COLO668 (cell line): ENCODE results near the gene SH3PXD2B.
"Not testable (repeated sequence)": the region's sequence is repeated elsewhere in the genome, so short reads cannot be mapped to it uniquely, and the experiment has no call there.

Source experiments
- DNase-seq: peaks from one replicate; lab custom pipeline; 2025; ENCODE audit not compliant: unreplicated experiment; lab: John Stamatoyannopoulos, UW

SH3PXD2B gene

DNA sequence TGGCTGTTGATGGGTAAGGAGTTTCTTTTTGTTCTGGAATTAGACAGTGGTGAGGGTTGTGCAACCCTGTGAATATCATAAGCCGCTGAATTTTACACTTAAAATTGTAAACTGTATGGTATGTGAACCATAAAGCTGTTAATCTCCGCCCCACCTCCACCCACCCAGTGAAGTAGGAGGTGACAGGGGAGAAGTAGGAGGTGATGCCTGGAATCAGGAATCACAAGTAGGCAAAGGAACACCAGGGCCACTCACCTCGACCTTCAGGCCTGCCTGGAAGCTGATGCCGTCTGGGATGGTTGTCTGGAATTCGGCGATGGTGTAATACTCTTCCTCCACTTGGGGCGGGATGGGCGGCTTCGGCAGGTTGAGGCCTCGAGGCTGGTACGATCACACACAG lies 108.4 kb downstream of the SH3PXD2B start:
- DNase-seq, result no peak

DNA sequence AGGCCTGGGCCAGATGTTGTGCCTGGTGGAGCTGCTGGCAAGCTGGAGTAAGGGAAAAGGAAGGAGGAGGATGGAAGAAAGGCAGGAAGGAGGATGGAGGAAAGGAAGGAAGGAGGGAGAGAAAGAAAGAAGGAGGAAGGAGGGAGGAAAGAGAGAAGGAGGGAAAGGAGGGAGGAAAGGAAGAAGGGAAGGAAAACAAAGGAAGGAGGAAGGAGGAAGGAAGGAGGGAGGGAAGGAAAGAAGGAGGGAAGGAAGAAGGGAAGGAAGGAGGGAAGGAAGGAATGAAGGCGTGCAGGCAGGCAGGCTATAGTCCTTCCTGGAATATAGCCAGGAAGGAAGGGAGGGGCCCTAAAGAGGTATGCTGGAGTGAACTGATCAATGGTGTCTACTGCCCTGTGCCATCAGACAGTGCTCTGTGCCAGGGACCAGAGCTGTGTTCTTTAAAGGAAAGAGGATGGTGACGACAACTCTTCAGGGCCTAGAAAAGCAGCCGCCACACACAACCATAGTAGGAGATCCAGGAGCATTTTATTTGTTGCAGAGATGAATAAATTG lies 109.4 kb downstream of the SH3PXD2B start:
- DNase-seq, result no peak

DNA sequence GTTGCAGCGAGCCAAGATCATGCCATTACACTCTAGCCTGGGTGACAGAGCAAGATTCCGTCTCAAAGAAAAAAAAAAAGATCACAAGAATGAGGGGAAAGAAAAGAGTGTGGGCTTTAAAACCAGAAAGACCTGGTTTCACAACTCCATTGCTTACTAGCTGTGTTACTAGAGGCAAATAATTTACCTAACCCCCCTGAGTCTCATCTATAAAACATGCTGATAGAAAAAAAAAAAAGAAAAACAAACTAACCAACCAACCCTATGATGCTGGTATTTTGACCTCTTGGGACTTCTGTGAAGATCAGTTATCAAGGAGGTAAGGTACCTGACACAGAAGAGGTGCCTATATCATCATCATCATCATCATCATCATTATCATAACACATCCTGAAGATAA lies 110.6 kb downstream of the SH3PXD2B start:
- no peak for DNase-seq

DNA sequence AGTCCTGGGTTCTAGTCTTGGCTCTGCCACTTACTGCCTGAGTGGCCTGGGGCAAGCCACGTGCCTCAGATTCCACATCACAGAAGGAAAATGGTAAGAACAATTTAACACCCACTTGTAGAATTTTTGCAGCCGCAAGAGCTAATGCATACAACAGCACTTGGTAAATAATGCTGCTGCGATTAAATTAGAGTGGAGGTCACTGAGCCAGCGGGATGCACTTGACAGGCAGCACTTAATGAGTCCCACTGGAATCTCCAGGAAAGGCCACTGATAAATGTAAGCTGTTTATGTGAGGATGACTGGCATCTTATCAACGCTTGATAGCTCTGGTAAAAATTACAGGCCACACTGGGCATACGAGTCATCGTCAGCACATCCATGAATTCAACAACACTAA lies 111.4 kb downstream of the SH3PXD2B start:
- no peak for DNase-seq

DNA sequence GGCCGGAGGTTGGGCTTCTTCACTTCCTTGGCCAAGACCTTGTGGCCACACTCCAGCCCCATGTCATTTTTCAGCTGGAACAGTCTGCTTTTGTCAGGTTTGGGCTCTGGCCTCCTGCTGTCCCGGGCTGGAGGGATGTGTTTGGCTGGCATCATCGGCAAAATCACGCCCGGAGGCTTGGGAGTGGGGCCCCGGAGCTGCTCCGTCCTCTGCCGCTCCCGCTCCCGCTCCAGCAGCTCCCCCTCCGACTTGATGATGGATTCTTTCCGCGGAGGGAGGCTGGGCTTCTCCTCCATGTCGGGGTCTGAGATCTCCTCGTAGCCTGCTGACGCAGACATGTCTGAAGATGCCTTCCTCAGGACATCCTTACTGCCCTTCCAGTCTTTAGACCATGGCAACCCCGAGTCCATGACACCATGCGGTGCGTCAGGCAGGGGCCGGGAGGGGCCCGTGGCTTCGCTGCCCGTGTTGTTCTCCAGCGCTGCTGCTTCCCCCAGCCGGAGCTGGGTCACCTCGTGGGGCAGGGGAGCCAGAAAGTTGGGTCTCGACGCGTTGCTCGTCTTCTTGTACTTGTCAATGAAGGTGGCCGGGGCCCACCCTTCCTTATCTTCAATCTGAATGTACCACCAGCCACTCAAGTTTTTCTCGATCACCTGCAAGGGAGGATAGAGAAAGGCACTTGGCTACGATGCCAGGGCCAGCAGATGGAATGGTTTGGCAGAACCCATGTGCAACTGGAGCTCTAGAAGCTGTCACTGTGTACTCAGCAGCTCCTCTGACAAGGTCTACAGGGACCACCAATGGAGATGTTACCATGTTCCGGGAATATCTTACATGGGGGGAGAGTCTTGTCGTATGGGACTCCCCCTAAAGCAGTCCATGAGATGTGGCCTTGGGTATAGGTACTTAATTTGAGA lies 114.8 kb downstream of the SH3PXD2B start:
- no peak for DNase-seq

DNA sequence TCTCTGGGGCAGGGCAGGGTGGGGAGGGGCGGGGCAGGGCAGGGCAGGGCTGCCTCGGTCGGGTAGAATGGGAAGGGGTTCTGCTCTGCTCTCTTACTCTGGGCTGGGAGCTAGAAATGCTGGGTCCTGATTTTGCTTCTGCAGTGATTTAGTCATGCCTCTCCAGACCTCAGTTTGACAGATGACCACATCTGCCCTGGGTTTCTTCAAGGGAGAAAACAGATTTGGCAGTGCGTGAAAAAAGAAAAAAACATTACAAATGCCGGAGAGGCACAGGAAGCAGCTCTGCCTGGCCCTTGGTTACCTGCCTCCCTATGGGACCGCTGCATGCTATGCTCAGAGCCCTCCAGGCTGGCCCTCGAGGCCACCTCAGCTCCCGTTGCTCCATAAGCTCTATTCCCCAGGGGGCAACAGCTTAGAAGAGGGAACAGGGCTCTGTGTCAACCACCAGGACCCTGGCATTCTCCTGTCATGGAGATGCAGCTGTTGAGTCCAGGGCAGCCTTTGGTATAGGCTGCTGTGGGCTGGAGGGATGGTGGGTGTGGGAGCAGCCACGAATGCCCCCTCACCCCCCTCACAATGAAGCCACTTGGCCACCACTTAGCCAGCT lies 117.5 kb downstream of the SH3PXD2B start:
- DNase-seq, result no peak

DNA sequence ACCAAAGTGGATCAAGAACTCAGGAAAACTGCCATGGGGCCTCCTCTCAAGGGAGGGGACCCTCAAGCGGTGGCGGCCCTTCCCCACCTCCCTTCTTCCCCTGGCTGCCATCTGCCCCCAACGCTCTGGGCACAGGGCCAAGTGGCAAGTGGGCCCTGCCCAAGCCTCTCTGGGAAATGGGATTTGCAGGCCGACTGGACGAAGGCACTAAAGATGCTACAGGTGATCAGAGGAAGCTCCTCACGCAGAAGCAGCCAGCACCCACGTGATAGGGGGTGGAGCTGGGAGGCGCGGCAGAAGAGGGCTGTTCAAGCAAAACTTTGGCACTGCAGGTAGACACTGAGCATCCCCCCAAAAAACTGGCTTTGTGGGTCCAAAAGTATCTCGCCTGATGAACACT lies 118.1 kb downstream of the SH3PXD2B start:
- DNase-seq, result peak; percentile 40

DNA sequence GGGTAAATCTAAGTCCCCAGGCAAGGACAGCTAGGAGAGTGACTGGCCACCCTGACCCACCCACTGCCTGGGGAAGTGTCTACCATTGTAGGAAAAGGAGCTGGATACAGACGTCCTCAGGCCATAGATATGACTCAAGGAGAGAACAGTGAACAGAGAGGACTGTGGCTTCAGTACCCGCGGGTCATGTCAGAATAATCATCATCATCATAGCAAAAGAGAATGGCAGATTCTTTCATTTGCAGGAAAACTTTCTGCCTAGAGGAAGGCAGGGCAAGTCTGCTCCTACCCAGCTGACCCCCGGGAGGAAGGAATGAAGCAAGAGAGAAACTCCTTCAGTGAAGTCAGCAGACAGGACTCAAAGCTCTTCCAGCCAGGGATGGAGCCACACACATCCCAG lies 118.6 kb downstream of the SH3PXD2B start:
- DNase-seq, result no peak

DNA sequence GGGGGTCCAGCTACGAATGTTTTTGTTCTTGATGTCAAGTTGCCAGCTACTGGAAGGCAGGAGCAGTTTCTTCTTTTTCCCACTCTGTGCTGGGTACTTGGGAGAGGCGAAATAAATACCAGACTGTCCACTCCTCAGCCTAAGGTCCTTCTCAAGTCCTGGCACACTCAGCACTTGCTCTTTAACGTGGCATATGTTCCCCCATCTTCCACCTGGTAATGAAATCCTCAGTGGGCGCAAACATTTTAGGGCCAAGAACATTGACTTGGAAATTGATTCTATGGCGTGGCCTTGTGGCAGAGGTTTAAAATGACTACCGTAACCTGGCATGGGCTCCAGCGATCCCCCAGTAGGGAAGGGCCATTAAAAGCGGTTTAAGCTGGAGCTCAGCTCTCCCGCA lies 119.7 kb downstream of the SH3PXD2B start:
- DNase-seq, result no peak

DNA sequence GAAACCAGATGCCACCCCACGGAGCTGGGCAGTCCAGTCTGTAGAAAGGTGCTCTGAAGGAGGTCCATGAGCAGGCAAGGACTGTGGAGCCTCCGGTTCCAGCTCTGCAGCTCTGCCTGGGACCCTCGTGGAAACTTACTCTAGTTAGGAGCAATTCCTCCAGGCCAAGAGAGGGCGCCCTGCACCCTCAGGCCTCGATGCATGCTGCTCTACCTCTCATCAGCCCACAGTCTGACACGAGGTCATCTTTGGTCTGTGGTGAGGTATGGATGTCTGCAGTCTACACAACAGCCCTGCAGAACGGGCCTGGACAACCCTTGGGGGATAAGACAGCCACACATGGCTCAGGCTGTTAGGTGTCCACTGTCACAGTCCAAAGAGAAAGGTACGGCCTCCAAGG lies 120.1 kb downstream of the SH3PXD2B start:
- DNase-seq, result no peak

DNA sequence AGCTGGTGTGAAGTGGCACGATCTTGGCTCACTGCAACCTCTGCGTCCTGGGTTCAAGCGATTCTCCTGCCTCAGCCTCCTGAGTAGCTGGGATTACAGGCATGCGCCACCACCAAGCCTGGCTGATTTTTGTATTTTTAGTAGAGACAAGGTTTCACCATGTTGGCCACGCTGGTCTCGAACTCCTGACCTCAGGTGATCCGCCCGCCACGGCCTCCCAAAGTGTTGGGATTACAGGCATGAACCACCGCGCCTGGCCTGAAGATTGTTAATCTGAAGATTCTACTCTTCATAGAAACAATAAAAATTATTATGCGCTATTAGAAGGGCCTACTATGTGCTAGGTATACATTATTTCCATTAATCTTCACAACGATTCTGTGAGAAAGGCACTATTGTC lies 127.4 kb downstream of the SH3PXD2B start:
- DNase-seq, result not testable (repeated sequence)

DNA sequence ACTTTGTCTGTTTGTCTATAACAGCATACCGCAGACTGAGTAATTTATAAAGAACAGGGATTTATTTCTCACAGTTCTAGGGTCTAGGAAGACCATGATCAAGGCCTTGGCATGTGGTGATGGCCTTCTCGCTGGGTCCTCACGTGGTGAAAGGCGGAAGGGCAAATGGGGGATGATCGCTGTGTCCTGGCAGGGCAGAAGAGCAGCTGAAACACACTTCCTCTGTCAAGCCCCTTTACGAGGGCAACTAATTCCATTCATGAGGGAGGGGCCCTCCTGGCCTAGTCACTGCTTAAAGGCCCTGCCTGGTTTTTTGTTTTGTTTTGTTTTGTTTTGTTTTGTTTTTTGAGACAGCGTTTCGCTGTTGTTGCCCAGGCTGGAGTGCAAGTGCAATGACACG lies 128.9 kb downstream of the SH3PXD2B start:
- no peak for DNase-seq

DNA sequence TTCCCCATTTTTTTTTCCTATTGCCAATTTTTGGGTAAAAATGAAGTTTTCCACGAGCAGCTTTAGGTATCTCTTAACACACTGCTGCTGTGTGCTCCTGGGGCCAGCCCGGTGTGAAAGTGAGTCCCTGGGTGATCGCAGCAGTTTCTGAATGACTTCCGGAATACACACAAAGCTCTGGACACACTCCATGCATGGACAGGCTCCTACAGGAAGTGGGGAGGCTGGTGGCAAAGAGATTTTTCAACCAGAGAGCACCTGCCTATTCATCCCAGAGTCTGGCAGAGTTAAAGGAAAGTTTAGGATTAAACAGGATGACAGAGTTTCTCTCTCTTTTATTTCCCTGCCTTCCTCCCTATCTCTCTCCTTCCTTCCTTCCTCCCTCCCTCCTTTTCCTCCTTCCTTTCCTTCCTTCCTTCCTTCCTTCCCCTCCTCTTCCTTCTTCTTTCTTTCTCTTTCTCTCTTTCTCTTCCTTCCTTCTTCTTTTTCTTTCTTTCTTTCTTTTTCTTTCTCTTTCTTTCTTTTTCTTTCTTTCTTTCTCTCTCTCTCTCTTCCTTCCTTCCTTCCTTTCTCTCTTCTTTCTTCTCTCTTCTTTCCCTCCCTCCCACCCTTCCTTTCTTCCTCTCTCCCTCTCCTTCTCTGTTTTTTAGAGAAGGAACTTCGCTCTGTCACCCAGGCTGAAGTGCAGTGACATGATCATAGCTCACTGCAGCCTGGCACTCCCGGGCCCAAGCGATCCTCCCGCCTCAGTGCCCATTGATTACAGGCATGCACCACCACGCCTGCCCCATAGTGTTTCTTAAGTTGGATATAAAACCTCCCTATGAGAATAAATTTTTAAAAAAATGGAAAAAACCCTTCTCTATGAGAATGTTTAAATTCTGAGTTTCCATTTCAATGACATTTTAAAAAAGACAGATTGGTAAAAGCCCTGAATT lies 132.0 kb downstream of the SH3PXD2B start:
- DNase-seq, result peak; percentile 59

DNA sequence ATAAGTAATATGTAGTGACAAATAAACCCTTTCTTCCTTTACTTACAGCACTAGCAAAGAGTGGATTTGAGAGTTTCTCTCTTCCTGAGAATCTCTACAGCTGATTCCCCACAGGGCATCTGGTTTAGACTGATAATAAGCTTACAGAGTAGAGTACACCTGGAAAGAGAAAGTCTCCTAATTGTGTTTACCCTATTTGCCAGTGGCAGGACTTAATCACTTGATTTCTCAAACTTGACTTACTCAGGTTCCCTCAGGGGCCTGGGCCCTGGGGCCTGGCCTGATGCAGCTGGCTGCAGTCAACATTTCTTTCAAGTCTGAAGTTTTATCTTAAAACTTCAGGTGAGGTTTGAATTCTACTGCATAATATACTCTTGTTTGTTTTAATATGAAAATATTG lies 132.7 kb downstream of the SH3PXD2B start:
- DNase-seq, result peak; percentile 10

DNA sequence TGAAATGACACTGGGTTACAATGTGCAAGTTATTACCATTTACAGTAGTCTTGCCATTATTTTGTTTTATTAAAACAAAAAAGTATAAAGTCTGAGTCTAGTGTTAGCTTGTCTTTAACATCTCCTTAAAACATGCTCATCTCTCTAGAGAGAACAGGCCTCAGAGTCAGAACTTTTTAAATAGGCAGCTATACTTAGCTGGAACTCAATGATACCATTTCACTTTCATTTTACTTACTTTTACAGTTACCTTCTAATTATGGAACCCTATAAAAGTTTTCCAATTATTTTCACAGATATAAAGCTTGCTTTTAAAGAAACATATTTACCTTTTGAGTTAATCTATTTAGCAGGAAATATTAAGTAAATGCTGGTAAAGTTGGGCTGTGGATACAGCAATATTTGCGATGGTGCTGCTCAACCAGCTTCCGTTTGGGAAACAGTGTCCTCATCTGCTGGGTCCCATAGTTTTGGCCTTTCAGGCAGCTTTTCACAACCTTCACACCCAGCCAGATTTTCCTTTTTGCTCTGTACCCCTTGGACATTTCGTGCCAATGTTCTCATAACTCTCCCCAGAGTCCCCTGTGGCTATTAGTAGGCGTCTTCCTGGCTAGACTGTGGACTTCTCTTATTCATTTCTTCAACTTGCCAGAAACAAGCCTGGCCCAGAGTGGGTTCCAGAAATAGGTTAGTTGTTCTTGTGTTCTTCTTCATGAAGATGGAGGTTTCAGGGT lies 134.4 kb downstream of the SH3PXD2B start:
- DNase-seq, result no peak

DNA sequence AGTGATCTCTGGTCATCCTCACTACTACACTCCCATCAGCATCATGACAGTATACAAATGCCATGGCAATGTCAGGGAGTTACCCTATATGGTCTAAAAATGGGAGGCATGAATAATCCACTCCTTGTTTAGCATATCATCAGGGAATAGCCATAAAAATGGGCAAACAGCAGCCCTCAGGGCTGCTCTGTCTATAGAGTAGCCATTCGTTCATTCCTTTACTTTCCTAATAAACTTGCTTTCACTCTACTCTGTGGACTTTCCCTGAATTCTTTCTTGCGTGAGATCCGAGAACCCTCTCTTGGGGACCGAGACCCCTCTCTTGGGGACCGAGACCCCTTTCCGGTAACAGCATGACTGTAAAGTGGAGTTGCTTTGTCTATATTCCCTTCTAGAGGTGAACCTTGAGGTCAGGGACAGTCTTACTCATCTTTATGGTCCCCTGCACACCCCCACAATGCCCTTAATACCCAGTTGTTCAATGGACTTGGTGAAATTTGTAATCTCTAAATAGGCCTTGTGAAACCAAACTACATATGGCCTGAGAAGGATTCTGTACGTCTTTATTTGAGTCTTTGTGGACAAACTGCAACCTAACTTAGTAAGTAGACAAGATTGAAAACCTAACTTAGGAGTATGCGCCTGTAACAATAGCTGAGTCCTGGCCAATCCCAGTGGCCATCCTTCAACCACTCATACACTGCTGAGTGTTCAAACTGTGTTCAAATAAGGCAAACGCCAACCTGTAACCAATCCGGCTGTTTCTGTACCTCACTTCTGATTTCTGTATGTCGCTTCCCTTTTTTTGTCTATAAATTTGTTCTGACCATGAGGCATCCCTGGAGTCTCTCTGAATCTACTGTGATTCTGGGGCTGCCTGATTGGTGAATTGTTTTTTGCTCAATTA lies 138.5 kb downstream of the SH3PXD2B start:
- DNase-seq, result no peak

DNA sequence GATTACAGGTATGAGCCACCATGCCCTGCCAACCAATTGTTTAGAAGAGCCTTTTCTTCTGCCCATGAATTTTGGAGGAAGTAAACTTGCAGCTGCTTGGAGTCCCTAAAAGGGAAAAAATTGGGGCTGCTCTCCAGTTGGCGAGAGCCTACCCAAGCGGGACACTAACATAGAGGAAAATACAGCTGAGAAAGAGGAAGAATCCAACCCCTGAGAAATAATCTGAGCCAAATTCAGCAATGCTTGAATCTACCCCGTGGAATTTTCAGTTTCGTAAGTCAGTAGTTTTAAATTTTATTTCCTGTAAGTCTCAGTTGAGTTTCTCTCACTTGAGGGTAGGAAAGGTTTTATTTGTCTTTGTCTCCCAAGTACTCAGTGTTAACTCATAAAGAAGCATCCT lies 140.4 kb downstream of the SH3PXD2B start:
- DNase-seq, result no peak

DNA sequence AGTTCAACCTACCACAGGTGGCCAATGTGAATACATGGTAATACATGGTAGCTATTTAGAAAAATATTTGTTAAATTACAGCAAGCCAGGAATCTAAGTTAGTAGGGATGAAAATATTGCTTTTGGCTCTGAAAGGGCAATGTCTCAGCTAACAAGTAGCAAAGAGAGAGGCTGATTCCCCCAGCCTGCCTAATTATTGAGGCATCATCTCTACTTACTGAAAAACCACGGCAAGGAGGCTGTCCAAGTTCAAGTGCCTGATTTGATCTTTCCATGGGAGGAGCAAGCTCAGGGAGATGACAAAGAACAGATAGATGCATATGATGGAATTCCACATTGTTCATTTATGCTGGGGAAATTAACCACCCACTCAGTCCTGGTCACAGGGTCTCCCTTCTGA lies 142.0 kb downstream of the SH3PXD2B start:
- DNase-seq, result no peak

DNA sequence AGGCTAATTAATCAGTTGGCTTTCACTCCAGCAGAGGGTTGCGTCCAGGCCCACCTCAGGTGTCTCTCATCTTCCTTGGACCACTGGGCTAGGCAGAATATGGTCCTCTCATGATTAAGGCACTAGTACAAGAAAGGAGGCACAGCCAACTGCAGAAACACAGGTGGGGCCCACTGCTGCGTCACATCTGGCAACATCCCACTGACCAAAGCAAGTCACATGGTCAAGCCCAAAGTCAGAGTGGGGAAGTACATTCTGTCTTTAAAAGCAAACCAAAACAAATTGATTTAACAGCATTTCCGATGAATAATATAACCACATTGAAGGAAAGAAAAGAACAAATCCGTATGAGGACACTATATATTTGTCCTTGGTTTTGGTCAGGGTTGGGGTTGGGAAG lies 142.7 kb downstream of the SH3PXD2B start:
- DNase-seq, result no peak

DNA sequence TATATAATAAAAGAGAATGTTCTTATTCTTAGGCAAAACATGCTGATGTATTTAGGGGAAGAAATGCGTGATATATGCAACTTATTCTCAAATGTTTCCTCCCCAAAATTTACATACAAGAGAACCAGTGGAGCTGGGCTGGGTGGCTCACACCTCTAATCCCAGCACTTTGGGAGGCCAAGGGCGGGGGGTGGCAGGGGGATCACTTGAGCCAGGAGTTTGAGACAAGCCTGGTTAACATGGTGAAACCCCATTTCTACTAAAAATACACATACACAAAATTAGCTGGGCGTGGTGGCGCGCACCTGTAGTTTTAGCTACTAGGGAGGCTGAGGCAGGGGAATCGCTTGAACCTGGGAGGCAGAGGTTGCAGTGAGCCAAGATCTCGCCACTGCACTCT lies 143.3 kb downstream of the SH3PXD2B start:
- no peak for DNase-seq
